Calu3 (cell line): ENCODE data around the gene RGS14. TPM values are rescaled to one million over a fixed set of nuclear protein-coding genes. Genes with fewer than 3 reads are reported as not detected.

Experiments
- BruUV-seq: library from RNA; stranded (reverse); fragments of 400-500 nt; replicated peaks from 2 replicates; lab custom pipeline; 2021; lab: Mats Ljungman, UMichigan
- CTCF ChIA-PET: fragments of 300-600 bp; sonication (Branson Sonifier 250); formaldehyde crosslinking; loops from one replicate; lab custom pipeline; 2022; ENCODE audit warnings: antibody characterized with exemption; lab: Charles Lee
- DNase-seq: peaks from one replicate; pipeline ENCODE4 v3.0.0; 2022
- H3K27ac Mint-ChIP-seq: one replicate; pipeline ENCODE4 v1.8.0; 2022; ENCODE audit warnings: mixed read lengths; ENCODE audit not compliant: unreplicated experiment
- H3K27me3 Mint-ChIP-seq: one replicate; pipeline ENCODE4 v1.8.0; 2022; ENCODE audit warnings: mixed read lengths; ENCODE audit not compliant: unreplicated experiment
- H3K36me3 Mint-ChIP-seq: one replicate; pipeline ENCODE4 v1.8.0; 2022; ENCODE audit warnings: mild to moderate bottlenecking, moderate library complexity, mixed read lengths; ENCODE audit not compliant: insufficient read depth, unreplicated experiment
- H3K4me1 Mint-ChIP-seq: one replicate; pipeline ENCODE4 v1.8.0; 2022; ENCODE audit warnings: mild to moderate bottlenecking, low read depth, mixed read lengths; ENCODE audit not compliant: unreplicated experiment
- H3K4me3 Mint-ChIP-seq: one replicate; pipeline ENCODE4 v1.8.0; 2022; ENCODE audit warnings: mild to moderate bottlenecking, low read depth, moderate library complexity, mixed read lengths; ENCODE audit not compliant: unreplicated experiment
- H3K9me3 Mint-ChIP-seq: one replicate; pipeline ENCODE4 v1.8.0; 2022; ENCODE audit warnings: low read depth, mixed read lengths; ENCODE audit not compliant: unreplicated experiment
- CTCF ChIP-seq: fragments of 200-600 bp; IDR thresholded peaks from one replicate; pipeline ENCODE4 v1.8.0; 2022; ENCODE audit warnings: antibody characterized with exemption; ENCODE audit not compliant: unreplicated experiment
- intact Hi-C: fragments of 100-400 bp; cut with micrococcal nuclease; formaldehyde crosslinking; loops from one replicate; pipeline ENCODE4 v1.10.0; 2022; ENCODE audit not compliant: unreplicated experiment
- total RNA-seq: library from RNA; stranded (reverse); gene quantifications from 2 replicates; pipeline ENCODE4 v1.2.3, GENCODE V29; 2022

Gene RGS14
- total RNA-seq, 1 experiment from 2014 or later, result 12.9 TPM

- Mint-ChIP-seq H3K4me1 (peaks cover 49% of the 10 kb centered on the region), H3K27ac (peak overlapping the region; percentile 90), H3K36me3 (peaks cover 22% of the 10 kb centered on the region), H3K4me3 (peak overlapping the region; percentile 49), H3K27me3 (no peaks in the 10 kb centered on the region), H3K9me3 (no peaks in the 10 kb centered on the region)
- intact Hi-C loops, result no loop called here
- no peak for TF ChIP-seq CTCF
- CTCF ChIA-PET, result interaction anchor here (0.6 to 3.2 kb wide), 11 partner anchors 9 to 292 kb away, joined by 3 to 56 read pairs (median 5); partner anchors contain the start of gene LMAN2
- TSS peak; percentile 65 for BruUV-seq
- peak; percentile 67 for DNase-seq
Observed at GRCh38 chr5:177378884-177379883, 21.5 kb downstream of the RGS14 start.

- Mint-ChIP-seq H3K4me1 (peaks cover 49% of the 10 kb centered on the region), H3K27me3 (no peaks in the 10 kb centered on the region), H3K9me3 (no peaks in the 10 kb centered on the region), H3K36me3 (peaks cover 22% of the 10 kb centered on the region), H3K4me3 (no peak overlapping the region), H3K27ac (no peak overlapping the region)
- TF ChIP-seq CTCF, result no peak
- DNase-seq, result no peak
- intact Hi-C loops, result no loop called here
- no TSS peak for BruUV-seq
- CTCF ChIA-PET, result interaction anchor here (0.8 to 3.2 kb wide), 2 partner anchors 9 to 16 kb away, joined by 7 to 56 read pairs; no protein-coding TSS in a partner anchor
Observed at GRCh38 chr5:177380805-177381126, 23.0 kb downstream of the RGS14 start.

- H3K9me3 Mint-ChIP-seq, result no peaks in the 10 kb centered on the region
- no TSS peak for BruUV-seq
- H3K4me3 Mint-ChIP-seq, result no peak overlapping the region
Observed at GRCh38 chr5:177382423-177383029, 24.8 kb downstream of the RGS14 start.

More at GRCh38 chr5:177382423-177383029, 24.8 kb downstream of the RGS14 start:
- TF ChIP-seq CTCF, result no peak
- Mint-ChIP-seq H3K36me3 (peaks cover 17% of the 10 kb centered on the region), H3K27me3 (no peaks in the 10 kb centered on the region), H3K4me1 (peaks cover 39% of the 10 kb centered on the region), H3K27ac (no peak overlapping the region)
- no peak for DNase-seq
- CTCF ChIA-PET, result interaction anchor here (0.6 kb wide), 3 partner anchors 67 to 257 kb away, joined by 3 to 6 read pairs (median 3); no protein-coding TSS in a partner anchor
- intact Hi-C loops, result no loop called here
